Kidney epithelial cell (primary cell): Measurements from ENCODE around the gene SCLT1. TPM values are rescaled to one million over a fixed set of nuclear protein-coding genes. Genes with fewer than 3 reads are reported as not detected.

Experiments used
- DNase-seq: peaks from one replicate; pipeline ENCODE4 v3.0.0-alpha.2; 2010; ENCODE audit warnings: low read depth
- H3K27me3 ChIP-seq: 2 replicates; pipeline ENCODE4 v1.6.0; 2011; ENCODE audit warnings: low read length; ENCODE audit not compliant: control insufficient read depth, insufficient read depth
- H3K36me3 ChIP-seq: 2 replicates; pipeline ENCODE4 v1.5.1; 2011; ENCODE audit warnings: low read length; ENCODE audit not compliant: control insufficient read depth, insufficient read depth
- H3K4me3 ChIP-seq: 2 replicates; pipeline ENCODE4 v1.5.1; 2011; ENCODE audit warnings: low read depth, mild to moderate bottlenecking, control low read depth, low read length
- total RNA-seq: library from RNA; depleted of rRNA; stranded (reverse); fragments of >200 nt; gene quantifications from 2 replicates; pipeline ENCODE4 v1.2.3, GENCODE V29; 2015
- TF ChIP-seq, protein P1 (sequence below): IDR thresholded peaks from 2 replicates; pipeline ENCODE4 v1.5.1; 2011; ENCODE audit warnings: mild to moderate bottlenecking, moderate library complexity, low read length, control low read depth, inconsistent platforms; ENCODE audit not compliant: insufficient read depth, poor library complexity, severe bottlenecking

The SCLT1 gene
- total RNA-seq, 1 donor from 2014 or later: 6.5 TPM

DNA sequence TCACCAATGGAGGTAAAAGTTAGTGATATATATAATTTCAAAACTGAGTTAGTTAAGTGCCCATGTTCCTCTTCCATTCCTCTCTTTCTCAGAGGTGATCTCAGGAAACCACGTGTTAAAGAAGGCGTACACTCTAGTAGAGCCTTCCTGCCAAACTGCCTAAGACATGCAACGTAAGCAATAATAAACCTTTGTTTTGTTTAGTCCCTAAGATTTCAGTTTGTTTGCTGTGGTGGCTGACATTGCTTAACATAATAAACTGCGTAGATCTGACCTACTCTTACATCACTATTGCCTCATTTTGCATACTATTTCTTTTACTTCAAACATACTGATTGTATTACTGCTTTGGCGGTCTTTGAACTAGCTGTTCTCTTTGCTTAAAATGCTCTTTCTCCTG lies 184.6 kb downstream of the SCLT1 start:
- no peak for DNase-seq
- Histone ChIP-seq H3K36me3 (no peaks in the 10 kb centered on the region), H3K4me3 (no peak overlapping the region), H3K27me3 (no peaks in the 10 kb centered on the region)
- TF ChIP-seq, protein P1, sequence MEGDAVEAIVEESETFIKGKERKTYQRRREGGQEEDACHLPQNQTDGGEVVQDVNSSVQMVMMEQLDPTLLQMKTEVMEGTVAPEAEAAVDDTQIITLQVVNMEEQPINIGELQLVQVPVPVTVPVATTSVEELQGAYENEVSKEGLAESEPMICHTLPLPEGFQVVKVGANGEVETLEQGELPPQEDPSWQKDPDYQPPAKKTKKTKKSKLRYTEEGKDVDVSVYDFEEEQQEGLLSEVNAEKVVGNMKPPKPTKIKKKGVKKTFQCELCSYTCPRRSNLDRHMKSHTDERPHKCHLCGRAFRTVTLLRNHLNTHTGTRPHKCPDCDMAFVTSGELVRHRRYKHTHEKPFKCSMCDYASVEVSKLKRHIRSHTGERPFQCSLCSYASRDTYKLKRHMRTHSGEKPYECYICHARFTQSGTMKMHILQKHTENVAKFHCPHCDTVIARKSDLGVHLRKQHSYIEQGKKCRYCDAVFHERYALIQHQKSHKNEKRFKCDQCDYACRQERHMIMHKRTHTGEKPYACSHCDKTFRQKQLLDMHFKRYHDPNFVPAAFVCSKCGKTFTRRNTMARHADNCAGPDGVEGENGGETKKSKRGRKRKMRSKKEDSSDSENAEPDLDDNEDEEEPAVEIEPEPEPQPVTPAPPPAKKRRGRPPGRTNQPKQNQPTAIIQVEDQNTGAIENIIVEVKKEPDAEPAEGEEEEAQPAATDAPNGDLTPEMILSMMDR: no peak

DNA sequence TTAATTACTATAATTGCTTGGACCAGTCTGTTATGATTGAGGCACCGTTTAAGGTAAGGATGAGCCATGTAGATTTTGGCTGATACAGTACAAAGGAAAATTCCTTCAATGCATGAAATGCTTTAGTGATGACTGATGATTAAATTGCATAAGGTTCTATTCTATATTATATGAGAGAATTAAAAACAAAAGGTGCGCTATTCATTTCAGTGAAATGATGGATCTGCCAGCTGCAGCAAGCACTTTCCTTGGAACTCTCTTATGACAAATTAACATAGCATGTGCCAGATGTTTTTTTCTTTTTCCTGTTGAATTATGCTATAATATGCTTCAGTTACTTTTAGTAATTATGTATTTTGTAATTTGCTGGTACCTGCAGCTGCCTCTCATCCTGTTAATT lies 185.4 kb downstream of the SCLT1 start:
- Histone ChIP-seq H3K36me3 (no peaks in the 10 kb centered on the region), H3K4me3 (no peak overlapping the region), H3K27me3 (no peaks in the 10 kb centered on the region)
- no peak for DNase-seq
- TF ChIP-seq, protein P1: no peak

DNA sequence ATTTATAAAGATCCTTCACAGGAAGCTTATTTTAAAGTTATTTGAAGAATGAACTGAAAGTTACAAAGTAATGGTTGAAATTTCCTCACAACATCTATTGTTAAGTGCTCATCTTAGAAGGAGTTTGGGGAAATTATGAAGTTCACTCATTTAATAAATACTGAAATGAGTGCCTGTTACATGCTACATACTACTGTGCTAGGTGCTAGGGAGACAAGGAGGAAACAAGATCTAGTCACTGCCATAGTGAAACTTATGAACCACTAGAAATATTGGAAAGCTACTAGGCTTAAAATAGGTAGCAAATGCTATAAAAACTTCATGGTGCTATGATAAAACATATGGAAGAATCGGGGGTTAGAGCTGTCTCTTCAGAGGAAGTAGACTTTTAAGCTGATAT lies 186.8 kb downstream of the SCLT1 start:
- DNase-seq: no peak
- H3K27me3 ChIP-seq: no peaks in the 10 kb centered on the region
- TF ChIP-seq, protein P1: no peak

DNA sequence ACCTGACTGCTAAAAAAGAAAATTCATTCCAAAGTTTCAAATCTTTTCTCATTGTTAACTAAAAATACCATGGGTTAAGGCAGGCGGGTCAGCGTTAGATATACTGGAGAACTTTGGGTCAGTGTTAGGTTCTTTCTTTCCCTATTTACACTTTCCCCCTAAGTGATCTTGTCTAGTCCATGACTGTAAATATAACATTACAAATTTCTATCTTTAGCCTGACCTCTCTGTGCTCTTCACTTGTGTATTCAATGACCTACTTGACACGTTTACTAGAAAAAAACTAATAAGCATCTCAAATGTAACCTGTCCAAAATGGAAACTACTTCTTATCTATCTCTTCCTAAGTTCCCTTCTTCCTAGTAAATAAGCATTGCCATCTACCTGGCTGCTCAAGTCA lies 188.5 kb downstream of the SCLT1 start:
- H3K4me3 ChIP-seq: no peak overlapping the region
- no peaks in the 10 kb centered on the region for H3K36me3 ChIP-seq
- no peaks in the 10 kb centered on the region for H3K27me3 ChIP-seq
- no peak for DNase-seq
- TF ChIP-seq, protein P1: no peak

More for the DNA sequence above, 186.8 kb downstream of the SCLT1 start:
- H3K36me3 ChIP-seq: no peaks in the 10 kb centered on the region
- H3K4me3 ChIP-seq: no peak overlapping the region

DNA sequence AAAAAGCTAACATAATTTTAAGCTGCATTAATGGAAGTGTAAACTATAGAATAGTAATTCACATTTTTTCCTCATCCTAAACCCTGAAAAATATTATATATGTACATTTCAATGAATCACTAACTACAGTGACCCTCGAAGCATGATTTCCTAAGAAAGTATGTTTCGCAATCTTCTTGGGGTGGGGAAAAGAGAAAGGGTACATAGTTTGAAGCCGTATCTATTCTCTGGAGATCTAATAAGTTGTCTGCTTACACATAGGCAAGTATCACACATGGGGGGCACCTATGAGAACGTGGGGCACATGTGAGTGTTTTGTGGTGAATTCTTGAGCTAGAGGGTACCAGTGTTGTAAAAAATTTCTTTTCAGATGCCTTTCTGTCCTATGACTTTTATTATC lies 212.7 kb downstream of the SCLT1 start:
- Histone ChIP-seq H3K27me3 (no peaks in the 10 kb centered on the region), H3K36me3 (no peaks in the 10 kb centered on the region), H3K4me3 (no peak overlapping the region)
- DNase-seq: no peak
- TF ChIP-seq, protein P1: no peak

DNA sequence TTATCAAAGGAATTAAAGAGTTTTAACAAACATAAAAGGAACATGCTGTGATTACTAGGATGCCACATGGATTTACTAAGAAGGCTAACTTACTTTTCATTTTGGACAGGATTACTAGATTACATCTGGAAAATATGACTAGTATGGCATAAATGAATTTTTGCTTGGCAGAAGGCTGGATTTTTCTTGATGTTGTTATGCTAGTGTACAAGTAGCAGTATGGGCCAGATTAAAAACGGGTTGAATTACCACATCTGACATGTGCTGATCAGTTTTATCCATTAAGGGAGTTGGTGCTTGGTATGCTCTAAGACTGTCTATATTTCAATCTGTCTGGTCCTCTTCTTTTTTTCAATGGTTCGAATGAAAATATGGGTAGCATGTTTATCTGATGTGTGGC lies 213.4 kb downstream of the SCLT1 start:
- Histone ChIP-seq H3K36me3 (no peaks in the 10 kb centered on the region), H3K4me3 (no peak overlapping the region), H3K27me3 (no peaks in the 10 kb centered on the region)
- DNase-seq: no peak
- TF ChIP-seq, protein P1: no peak
